ENCODE data around the gene PIP4K2C.

DNA sequence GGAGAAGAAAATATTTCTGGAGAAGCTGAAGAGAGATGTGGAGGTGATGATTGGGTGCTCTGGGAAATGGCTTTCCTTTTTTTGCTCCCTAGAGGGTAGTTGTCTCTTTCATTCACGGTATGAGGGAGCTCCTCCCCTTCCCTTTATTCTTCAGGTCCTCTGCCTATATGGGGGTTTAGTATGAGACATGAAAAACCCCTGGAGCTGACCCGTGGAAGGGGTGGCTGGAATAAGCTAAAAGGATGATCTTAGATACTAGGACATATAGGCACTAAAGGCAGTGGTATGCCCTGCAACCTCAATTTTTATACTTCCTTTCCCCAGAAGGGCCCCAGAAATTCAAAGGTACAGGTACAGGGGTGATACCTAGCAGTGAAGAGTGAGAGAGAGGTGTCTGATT is 9.4 kb downstream of the PIP4K2C start:
- TF ChIP-seq, protein P1, sequence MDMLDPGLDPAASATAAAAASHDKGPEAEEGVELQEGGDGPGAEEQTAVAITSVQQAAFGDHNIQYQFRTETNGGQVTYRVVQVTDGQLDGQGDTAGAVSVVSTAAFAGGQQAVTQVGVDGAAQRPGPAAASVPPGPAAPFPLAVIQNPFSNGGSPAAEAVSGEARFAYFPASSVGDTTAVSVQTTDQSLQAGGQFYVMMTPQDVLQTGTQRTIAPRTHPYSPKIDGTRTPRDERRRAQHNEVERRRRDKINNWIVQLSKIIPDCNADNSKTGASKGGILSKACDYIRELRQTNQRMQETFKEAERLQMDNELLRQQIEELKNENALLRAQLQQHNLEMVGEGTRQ (IDR thresholded peaks at IDR 0.05; ENCODE audit: low read depth, low read length): no peak
- TF ChIP-seq NFE2L2 (IDR thresholded peaks at IDR 0.05; ENCODE audit: low read depth, low read length) (no peak), BHLHE40 (IDR thresholded peaks at IDR 0.05; ENCODE audit: low read depth, low read length) (no peak), CTCF (conservative IDR thresholded peaks at IDR 0.05; ENCODE audit: low read depth, low read length) (no peak), MAZ (IDR thresholded peaks at IDR 0.05; ENCODE audit: borderline replicate concordance, low read depth, low read length) (no peak), POLR2A (IDR thresholded peaks at IDR 0.05; ENCODE audit: low read depth, low read length) (no peak), MXI1 (IDR thresholded peaks at IDR 0.05; ENCODE audit: borderline replicate concordance, low read depth, low read length) (no peak), ELK1 (IDR thresholded peaks at IDR 0.05; ENCODE audit: borderline replicate concordance, low read depth, low read length) (no peak), CEBPB (IDR thresholded peaks at IDR 0.05; ENCODE audit: low read depth, low read length) (no peak), RAD21 (IDR thresholded peaks at IDR 0.05; ENCODE audit: low read length) (no peak)

Measured in IMR-90 (cell line).